ENCODE results near the gene TREML2. TPM values are rescaled to one million over a fixed set of nuclear protein-coding genes. Genes with fewer than 3 reads are reported as not detected.

The TREML2 gene
- total and polyA plus RNA-seq, 9 of the 15 experiments (the other 6 are each of a cell fraction or from before 2014, with no cell fraction given), result 0.20 to 2.9 (median 1.4) TPM

- BruUV-seq (replicated peaks), result TSS peak; percentile 53
- POLR2A ChIA-PET, result interaction anchor here (0.6 to 2.4 kb wide), 8 partner anchors 10 to 170 kb away, joined by 3 to 10 read pairs (median 3); no protein-coding TSS in a partner anchor
- ATAC-seq (peak; percentile 72), DNase-seq (ENCODE audit: extremely low read depth in 1 of 4, low spot score in 3 of 4) (peak in 2 of 4 experiments; percentile 72 to 76), FAIRE-seq (peak; percentile 89)
- Histone ChIP-seq H3K9me3 (replicated peaks; ENCODE audit: control insufficient read depth, insufficient read depth, low read depth, low read length) (no peaks in the 10 kb centered on the region), H3K4me3 (peak overlapping the region; percentile 5; the same call in 1 of the 2 replicates), H3K9ac (ENCODE audit: insufficient read depth in 1 of 2, low read depth in 2 of 2, low read length in 2 of 2) (peak overlapping the region; percentile 53 to 88), H3K4me1 (replicated peaks in 1 of 2; ENCODE audit: control insufficient read depth in 2 of 2, insufficient read depth in 2 of 2, low read length in 2 of 2) (peaks cover 21 to 38% of the 10 kb centered on the region in 2 experiments), H3K27me3 (ENCODE audit: control insufficient read depth in 2 of 2, insufficient read depth in 2 of 2, low read length in 2 of 2) (no peaks in the 10 kb centered on the region; a peak in 1 of 5 replicates), H4K20me1 (replicated peaks; ENCODE audit: control insufficient read depth, insufficient read depth, low read length) (no peaks in the 10 kb centered on the region), H3K36me3 (ENCODE audit: control insufficient read depth, insufficient read depth, low read length) (no peaks in the 10 kb centered on the region), H2AFZ (ENCODE audit: low read depth, low read length) (peak overlapping the region; percentile 78), H3K4me2 (ENCODE audit: insufficient read depth, low read length) (peak overlapping the region; percentile 69), H3K79me2 (ENCODE audit: control insufficient read depth, insufficient read depth, low read length) (no peaks in the 10 kb centered on the region), H3K9me1 (ENCODE audit: control insufficient read depth, insufficient read depth, low read length) (no peaks in the 10 kb centered on the region), H3K27ac (ENCODE audit: extremely low read depth, low read depth, low read length) (peak overlapping the region; percentile 63)
- CTCF ChIA-PET (ENCODE audit: low intra/inter-chr PET ratio), result no interaction called here
- in situ Hi-C loops (cut with MboI) (no loop called here), intact Hi-C loops (cut with micrococcal nuclease) (no loop called here)
- WGBS (ENCODE audit: insufficient coverage, low coverage, missing lambda C conversion rate), result 5% methylated on average over 2 of the region's 2 CpGs
- TF ChIP-seq GABPA (tag; conservative IDR thresholded peaks at IDR 0.05; ENCODE audit: low read depth), result peak; percentile 69
- no peak for TF ChIP-seq ZKSCAN3 (CRISPR knock-in tag; IDR thresholded peaks at IDR 0.05)
- TF ChIP-seq POLR2AphosphoS5 (IDR thresholded peaks at IDR 0.05; ENCODE audit: control insufficient read depth, insufficient read depth, low read depth, low read length), result peak; percentile 68; the same call in 1 of the 2 replicates
- TF ChIP-seq CEBPG (CRISPR knock-in tag; IDR thresholded peaks at IDR 0.05), result peak; percentile 94
- TF ChIP-seq CEBPG (tag; conservative IDR thresholded peaks at IDR 0.05 in 1 of 2, IDR thresholded peaks at IDR 0.05 in 1 of 2), result peak; percentile 93 to 98
- peak; percentile 47 for TF ChIP-seq MAFG (tag; conservative IDR thresholded peaks at IDR 0.05)
- peak in 1 of 2 experiments; percentile 35; a peak in 1 of 4 replicates for TF ChIP-seq CSDE1 (IDR thresholded peaks at IDR 0.05)
- peak; percentile 41 to 55; a peak in 2 of 4 replicates for TF ChIP-seq TRIM24 (IDR thresholded peaks at IDR 0.05)
- peak; percentile 72 for TF ChIP-seq CBFA2T2 (conservative IDR thresholded peaks at IDR 0.05)
- 0 out of 2 replicates have a peak, but pooled peaks have one; percentile 16 for TF ChIP-seq FOSL1 (tag; conservative IDR thresholded peaks at IDR 0.05)
- TF ChIP-seq DEAF1 (CRISPR knock-in tag; IDR thresholded peaks at IDR 0.05), result no peak
- peak; percentile 79 for TF ChIP-seq HMBOX1 (IDR thresholded peaks at IDR 0.05)
- peak; percentile 92 for TF ChIP-seq ATF4 (CRISPR knock-in tag; IDR thresholded peaks at IDR 0.05)
- no peak for TF ChIP-seq MITF (IDR thresholded peaks at IDR 0.05)
- no peak for TF ChIP-seq CBX3 (IDR thresholded peaks at IDR 0.05; ENCODE audit: borderline replicate concordance in 1 of 2, low read length in 2 of 2)
- TF ChIP-seq DMBX1 (CRISPR knock-in tag; IDR thresholded peaks at IDR 0.05; ENCODE audit: borderline replicate concordance), result peak; percentile 22; the same call in 1 of the 2 replicates
- TF ChIP-seq FOXK1 (CRISPR knock-in tag; IDR thresholded peaks at IDR 0.05; ENCODE audit: borderline replicate concordance), result 0 out of 2 replicates have a peak, but pooled peaks have one; percentile 10
Measured at GRCh38 chr6:41200296-41200900, 551 bp downstream of the TREML2 start.

All from K562 (cell line).